Fibroblast of mammary gland (primary cell): ENCODE data around the gene MYH16.

Experiments used
- DNase-seq: peaks from one replicate; pipeline ENCODE4 v3.0.0-alpha.2; 2010; ENCODE audit warnings: low read depth
- H3K4me3 ChIP-seq: 2 replicates; pipeline ENCODE4 v1.5.1; 2011; ENCODE audit warnings: low read depth, mild to moderate bottlenecking, low read length, moderate library complexity; ENCODE audit not compliant: control insufficient read depth
- TF ChIP-seq, protein P1 (sequence below): conservative IDR thresholded peaks from 2 replicates; pipeline ENCODE4 v1.5.1; 2011; ENCODE audit warnings: low read depth, low read length, inconsistent platforms; ENCODE audit not compliant: control insufficient read depth, insufficient read depth

MYH16 gene

DNA sequence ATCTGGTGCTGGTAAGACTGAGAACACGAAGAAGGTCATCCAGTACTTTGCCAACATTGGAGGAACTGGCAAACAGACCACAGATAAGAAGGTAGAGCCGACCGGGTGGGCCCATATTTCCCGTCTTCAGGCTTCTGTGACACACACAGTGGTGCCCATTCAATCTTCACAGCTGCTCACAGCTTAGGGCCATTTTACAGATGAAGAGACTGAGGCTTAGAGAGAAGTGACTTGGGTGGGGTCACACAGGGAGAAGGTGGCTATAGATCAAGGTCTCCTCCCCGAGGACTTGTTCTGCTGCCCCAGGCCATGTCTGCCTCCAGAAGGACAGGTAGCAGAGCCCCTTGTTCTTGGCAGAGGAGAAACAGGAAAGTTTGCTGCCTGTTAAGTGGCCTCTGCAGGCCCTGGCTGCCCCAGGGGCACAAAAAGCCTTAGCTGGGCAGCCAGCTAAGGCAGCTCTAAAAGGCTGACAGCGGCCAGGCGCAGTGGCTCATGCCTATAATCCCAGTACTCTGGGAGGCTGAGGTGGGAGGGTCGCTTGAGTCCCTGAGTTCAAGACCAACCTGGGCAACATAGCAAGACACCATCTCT lies 22.6 kb upstream of the MYH16 start:
- no peak overlapping the region for H3K4me3 ChIP-seq
- no peak for DNase-seq
- TF ChIP-seq, protein P1, sequence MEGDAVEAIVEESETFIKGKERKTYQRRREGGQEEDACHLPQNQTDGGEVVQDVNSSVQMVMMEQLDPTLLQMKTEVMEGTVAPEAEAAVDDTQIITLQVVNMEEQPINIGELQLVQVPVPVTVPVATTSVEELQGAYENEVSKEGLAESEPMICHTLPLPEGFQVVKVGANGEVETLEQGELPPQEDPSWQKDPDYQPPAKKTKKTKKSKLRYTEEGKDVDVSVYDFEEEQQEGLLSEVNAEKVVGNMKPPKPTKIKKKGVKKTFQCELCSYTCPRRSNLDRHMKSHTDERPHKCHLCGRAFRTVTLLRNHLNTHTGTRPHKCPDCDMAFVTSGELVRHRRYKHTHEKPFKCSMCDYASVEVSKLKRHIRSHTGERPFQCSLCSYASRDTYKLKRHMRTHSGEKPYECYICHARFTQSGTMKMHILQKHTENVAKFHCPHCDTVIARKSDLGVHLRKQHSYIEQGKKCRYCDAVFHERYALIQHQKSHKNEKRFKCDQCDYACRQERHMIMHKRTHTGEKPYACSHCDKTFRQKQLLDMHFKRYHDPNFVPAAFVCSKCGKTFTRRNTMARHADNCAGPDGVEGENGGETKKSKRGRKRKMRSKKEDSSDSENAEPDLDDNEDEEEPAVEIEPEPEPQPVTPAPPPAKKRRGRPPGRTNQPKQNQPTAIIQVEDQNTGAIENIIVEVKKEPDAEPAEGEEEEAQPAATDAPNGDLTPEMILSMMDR: no peak

DNA sequence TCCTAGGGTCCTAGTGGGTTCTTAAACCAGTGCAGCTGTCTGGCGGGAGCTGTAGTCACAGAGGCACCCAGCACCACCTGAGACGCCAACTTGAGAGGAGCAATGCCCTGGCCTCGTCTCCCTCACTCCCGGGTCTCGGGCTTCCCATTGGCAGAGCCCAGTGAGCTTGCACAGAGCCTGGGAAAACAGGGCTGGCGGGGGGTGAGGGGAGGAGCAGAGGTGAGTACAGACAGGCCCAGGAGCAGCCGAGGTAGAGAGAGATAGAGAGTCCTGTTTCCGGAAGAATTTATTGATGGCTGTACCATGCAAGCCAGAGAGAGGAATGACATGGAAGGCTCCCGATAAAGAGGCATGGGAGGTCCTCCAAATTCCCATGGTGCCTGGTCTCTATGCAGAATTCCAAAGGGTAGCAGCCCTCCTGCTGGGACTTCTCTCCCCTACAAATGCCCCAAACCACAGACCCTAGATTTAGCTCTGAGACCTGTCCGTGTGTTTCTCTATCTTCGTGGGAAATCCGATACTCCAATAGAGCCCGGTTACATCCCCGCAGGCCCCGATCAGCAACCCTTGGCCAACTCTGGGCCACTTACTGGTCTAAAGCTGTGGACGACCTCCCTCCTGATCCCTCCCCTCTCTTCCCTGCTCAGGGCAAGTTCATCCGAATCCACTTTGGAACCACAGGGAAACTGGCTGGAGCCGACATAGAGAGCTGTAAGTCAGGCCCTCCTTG lies 20.3 kb upstream of the MYH16 start:
- TF ChIP-seq, protein P1: no peak
- no peak overlapping the region for H3K4me3 ChIP-seq
- DNase-seq: no peak

DNA sequence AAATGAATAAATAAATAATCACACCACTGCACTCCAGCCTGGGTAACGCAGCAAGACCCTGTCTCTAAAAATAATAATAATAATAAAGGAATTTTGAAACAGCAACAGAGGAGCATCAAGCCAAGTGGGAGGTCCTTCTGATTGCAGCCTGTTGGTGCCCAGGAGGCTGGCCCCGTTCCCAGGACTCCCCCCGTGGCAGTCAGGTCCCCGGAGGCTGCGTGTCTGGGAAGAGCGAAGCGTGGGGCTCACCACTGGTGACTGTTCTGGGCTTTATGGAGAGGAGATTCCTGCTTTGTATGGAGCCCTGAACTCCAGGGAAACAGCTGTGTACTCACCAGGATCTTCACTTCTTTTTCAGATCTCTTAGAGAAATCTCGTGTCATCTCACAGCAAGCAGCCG lies 19.3 kb upstream of the MYH16 start:
- H3K4me3 ChIP-seq: no peak overlapping the region
- no peak for DNase-seq
- TF ChIP-seq, protein P1: no peak

DNA sequence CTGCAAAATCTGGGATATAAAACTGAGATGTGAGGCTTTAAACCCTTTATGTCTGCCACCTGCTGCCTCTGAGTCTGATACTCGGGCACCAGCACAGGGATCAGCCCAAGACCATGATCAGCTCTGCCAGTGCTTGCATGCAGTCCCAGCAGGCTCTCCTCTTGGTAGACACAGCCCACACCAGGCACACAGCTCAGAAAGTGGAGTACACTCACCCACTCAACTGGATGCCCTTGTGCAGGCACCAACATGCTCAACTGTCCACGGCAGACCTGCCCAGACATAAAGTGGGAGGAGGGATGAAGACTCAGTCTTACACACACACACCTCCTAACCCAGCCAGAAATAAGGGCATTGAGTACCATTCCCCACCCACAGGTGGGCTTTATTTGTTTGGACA lies 18.2 kb upstream of the MYH16 start:
- TF ChIP-seq, protein P1: no peak
- no peak for DNase-seq
- no peak overlapping the region for H3K4me3 ChIP-seq

DNA sequence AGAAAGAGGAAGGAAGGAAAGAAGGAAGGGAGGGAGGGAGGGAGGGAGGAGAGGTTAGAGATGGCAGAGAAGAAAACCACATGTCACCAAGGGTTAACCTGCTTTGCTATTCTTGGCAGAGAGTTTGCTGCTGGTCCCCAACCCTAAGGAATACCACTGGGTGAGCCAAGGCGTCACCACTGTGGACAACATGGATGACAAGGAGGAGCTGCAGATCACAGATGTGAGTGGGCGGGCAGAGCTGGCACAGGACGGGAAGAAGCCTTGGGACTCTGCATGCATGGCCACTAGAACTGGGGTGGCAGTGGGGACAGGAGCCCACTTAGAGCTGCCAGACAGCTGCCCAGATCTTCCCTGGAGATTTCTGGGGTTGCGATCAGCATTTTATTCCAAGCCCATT lies 17.2 kb upstream of the MYH16 start:
- TF ChIP-seq, protein P1: no peak
- H3K4me3 ChIP-seq: no peak overlapping the region
- no peak for DNase-seq

DNA sequence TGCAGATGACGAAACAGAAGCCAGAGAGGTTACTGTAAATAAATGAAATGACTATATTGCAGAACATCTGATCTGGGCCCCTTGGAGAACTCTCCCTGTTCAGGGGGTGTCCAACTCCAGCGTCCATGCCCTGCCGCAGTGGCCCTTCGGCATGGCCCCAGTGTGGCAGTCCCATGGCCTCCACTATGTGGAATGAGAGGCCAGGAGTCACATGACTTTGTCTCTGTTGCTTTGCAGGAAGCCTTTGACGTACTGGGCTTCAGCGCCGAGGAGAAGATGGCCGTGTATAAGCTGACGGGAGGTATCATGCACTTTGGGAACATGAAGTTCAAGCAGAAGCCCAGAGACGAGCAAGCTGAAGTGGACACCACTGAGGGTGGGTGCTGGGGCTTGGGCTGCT lies 15.6 kb upstream of the MYH16 start:
- H3K4me3 ChIP-seq: no peak overlapping the region
- no peak for DNase-seq
- TF ChIP-seq, protein P1: no peak

DNA sequence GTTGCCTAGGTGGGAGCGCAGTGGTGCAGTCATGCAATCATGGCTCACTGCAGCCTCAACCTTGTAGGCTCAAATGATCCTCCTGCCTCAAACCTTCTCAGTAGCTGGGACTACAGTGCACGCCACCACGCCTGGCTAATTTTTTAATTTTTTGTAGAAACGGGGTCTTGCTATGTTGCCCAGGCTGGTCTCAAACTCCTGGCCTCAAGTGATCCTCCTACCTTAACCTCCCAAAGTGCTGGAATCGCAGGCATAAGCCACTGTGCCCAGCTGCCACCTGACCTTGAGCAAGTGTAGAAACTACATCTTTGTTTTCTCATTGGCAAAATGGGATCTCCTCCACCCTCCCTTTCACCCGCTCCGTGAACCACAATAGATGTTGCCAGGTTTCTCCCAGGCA lies 15.0 kb upstream of the MYH16 start:
- TF ChIP-seq, protein P1: no peak
- no peak overlapping the region for H3K4me3 ChIP-seq

More for the DNA sequence above, 15.0 kb upstream of the MYH16 start:
- no peak for DNase-seq
